ENCODE results near the gene C12orf76. TPM values are rescaled to one million over a fixed set of nuclear protein-coding genes. Genes with fewer than 3 reads are reported as not detected.

Gene C12orf76
- total and polyA plus RNA-seq, 2 of the 13 experiments (the other 11 are each of a cell fraction or from before 2014, with no cell fraction given) = 15.8 to 38.4 TPM

GRCh38 chr12:110048242-110049027 is at the start of gene C12orf76 (continued):
- TF ChIP-seq ZNF713 (CRISPR knock-in tag; IDR thresholded peaks at IDR 0.05) (no peak), NAIF1 (CRISPR knock-in tag; IDR thresholded peaks at IDR 0.05; ENCODE audit: borderline replicate concordance) (0 out of 2 replicates have a peak, but pooled peaks have one; percentile 67), ZNF777 (CRISPR knock-in tag; IDR thresholded peaks at IDR 0.05) (peak; percentile 90), NCOR1 (IDR thresholded peaks at IDR 0.05; ENCODE audit: borderline replicate concordance, low read length) (no peak; the same call in 1 of the 2 replicates), HCFC1 (IDR thresholded peaks at IDR 0.05; ENCODE audit: low read depth, low read length) (peak; percentile 64; the same call in 1 of the 2 replicates), SOX13 (IDR thresholded peaks at IDR 0.05) (no peak), SOX13 (CRISPR knock-in tag; conservative IDR thresholded peaks at IDR 0.05 in 1 of 2, IDR thresholded peaks at IDR 0.05 in 1 of 2) (peak in 1 of 2 experiments; percentile 67; a peak in 2 of 4 replicates), ZNF30 (CRISPR knock-in tag; IDR thresholded peaks at IDR 0.05) (no peak), ZBTB7B (CRISPR knock-in tag; IDR thresholded peaks at IDR 0.05) (no peak), ZSCAN29 (CRISPR knock-in tag; conservative IDR thresholded peaks at IDR 0.05) (no peak; the same call in 1 of the 2 replicates), ATF2 (CRISPR knock-in tag; IDR thresholded peaks at IDR 0.05) (peak; percentile 87), TFE3 (CRISPR knock-in tag; IDR thresholded peaks at IDR 0.05) (0 out of 2 replicates have a peak, but pooled peaks have one; percentile 54), ZNF33A (CRISPR knock-in tag; IDR thresholded peaks at IDR 0.05; ENCODE audit: borderline replicate concordance) (no peak), REL (CRISPR knock-in tag; conservative IDR thresholded peaks at IDR 0.05) (peak; percentile 29; the same call in 1 of the 2 replicates), ZNF350 (CRISPR knock-in tag; IDR thresholded peaks at IDR 0.05; ENCODE audit: borderline replicate concordance, low read depth) (no peak; the same call in 1 of the 2 replicates), ARHGAP35 (CRISPR knock-in tag; IDR thresholded peaks at IDR 0.05; ENCODE audit: borderline replicate concordance) (peak; percentile 63; the same call in 1 of the 2 replicates), ZNF550 (CRISPR knock-in tag; IDR thresholded peaks at IDR 0.05; ENCODE audit: borderline replicate concordance) (no peak), SP1 (IDR thresholded peaks at IDR 0.05) (no peak), SP1 (CRISPR knock-in tag; IDR thresholded peaks at IDR 0.05) (no peak), FOXA3 (CRISPR knock-in tag; IDR thresholded peaks at IDR 0.05) (peak; percentile 79), NBN (conservative IDR thresholded peaks at IDR 0.05) (no peak), GABPA (IDR thresholded peaks at IDR 0.05; ENCODE audit: low read depth, low read length) (peak; percentile 84), GABPA (CRISPR knock-in tag; IDR thresholded peaks at IDR 0.05; ENCODE audit: low read depth) (peak; percentile 97)
- TF ChIP-seq, protein P1, sequence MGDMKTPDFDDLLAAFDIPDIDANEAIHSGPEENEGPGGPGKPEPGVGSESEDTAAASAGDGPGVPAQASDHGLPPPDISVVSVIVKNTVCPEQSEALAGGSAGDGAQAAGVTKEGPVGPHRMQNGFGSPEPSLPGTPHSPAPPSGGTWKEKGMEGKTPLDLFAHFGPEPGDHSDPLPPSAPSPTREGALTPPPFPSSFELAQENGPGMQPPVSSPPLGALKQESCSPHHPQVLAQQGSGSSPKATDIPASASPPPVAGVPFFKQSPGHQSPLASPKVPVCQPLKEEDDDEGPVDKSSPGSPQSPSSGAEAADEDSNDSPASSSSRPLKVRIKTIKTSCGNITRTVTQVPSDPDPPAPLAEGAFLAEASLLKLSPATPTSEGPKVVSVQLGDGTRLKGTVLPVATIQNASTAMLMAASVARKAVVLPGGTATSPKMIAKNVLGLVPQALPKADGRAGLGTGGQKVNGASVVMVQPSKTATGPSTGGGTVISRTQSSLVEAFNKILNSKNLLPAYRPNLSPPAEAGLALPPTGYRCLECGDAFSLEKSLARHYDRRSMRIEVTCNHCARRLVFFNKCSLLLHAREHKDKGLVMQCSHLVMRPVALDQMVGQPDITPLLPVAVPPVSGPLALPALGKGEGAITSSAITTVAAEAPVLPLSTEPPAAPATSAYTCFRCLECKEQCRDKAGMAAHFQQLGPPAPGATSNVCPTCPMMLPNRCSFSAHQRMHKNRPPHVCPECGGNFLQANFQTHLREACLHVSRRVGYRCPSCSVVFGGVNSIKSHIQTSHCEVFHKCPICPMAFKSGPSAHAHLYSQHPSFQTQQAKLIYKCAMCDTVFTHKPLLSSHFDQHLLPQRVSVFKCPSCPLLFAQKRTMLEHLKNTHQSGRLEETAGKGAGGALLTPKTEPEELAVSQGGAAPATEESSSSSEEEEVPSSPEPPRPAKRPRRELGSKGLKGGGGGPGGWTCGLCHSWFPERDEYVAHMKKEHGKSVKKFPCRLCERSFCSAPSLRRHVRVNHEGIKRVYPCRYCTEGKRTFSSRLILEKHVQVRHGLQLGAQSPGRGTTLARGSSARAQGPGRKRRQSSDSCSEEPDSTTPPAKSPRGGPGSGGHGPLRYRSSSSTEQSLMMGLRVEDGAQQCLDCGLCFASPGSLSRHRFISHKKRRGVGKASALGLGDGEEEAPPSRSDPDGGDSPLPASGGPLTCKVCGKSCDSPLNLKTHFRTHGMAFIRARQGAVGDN (CRISPR knock-in tag; IDR thresholded peaks at IDR 0.05) = peak; percentile 96

Data from HepG2 (cell line).